ENCODE data around the gene PTPN4.

The PTPN4 gene

GRCh38 chr2:119759451-119760236, at the start of gene PTPN4:
Gene PTPN4 (plus strand): TSS chr2:119759922. CDS start chr2:119809854, 49,932 bp downstream.
- peak within 1 kb of the TSS; percentile 57 for H3K4me3 ChIP-seq (ENCODE audit: severe bottlenecking)
- H3K27me3 ChIP-seq (ENCODE audit: insufficient read depth, poor library complexity, severe bottlenecking) = no peaks in the 10 kb centered on the region
- DNase-seq (ENCODE audit: low spot score) (peak; percentile 97), ATAC-seq (ENCODE audit: low read depth) (peak; percentile 88)
- H3K36me3 ChIP-seq (ENCODE audit: low read depth) = no peaks in the 10 kb centered on the region
- H3K27ac ChIP-seq (ENCODE audit: poor library complexity, severe bottlenecking) = peak within 1 kb of the TSS; percentile 86
- H3K9me3 ChIP-seq (ENCODE audit: severe bottlenecking) = no peaks in the 10 kb centered on the region
- peaks cover 33% of the 10 kb centered on the region for H3K4me1 ChIP-seq (ENCODE audit: insufficient read depth, poor library complexity, severe bottlenecking)
- TF ChIP-seq CTCF (IDR thresholded peaks at IDR 0.05; ENCODE audit: poor library complexity, severe bottlenecking) = no peak

GRCh38 chr2:119710281-119710680, 49.4 kb upstream of the PTPN4 start:
- Histone ChIP-seq H3K4me3 (ENCODE audit: severe bottlenecking) (no peak overlapping the region), H3K9me3 (ENCODE audit: severe bottlenecking) (no peaks in the 10 kb centered on the region), H3K27me3 (ENCODE audit: insufficient read depth, poor library complexity, severe bottlenecking) (no peaks in the 10 kb centered on the region), H3K4me1 (ENCODE audit: insufficient read depth, poor library complexity, severe bottlenecking) (no peaks in the 10 kb centered on the region), H3K36me3 (ENCODE audit: low read depth) (no peaks in the 10 kb centered on the region), H3K27ac (ENCODE audit: poor library complexity, severe bottlenecking) (no peak overlapping the region)
- TF ChIP-seq CTCF (IDR thresholded peaks at IDR 0.05; ENCODE audit: poor library complexity, severe bottlenecking) = no peak
- ATAC-seq (ENCODE audit: low read depth) (no peak), DNase-seq (ENCODE audit: low spot score) (no peak)

GRCh38 chr2:119711352-119711751, 48.4 kb upstream of the PTPN4 start:
- Histone ChIP-seq H3K27ac (ENCODE audit: poor library complexity, severe bottlenecking) (no peak overlapping the region), H3K4me3 (ENCODE audit: severe bottlenecking) (no peak overlapping the region), H3K9me3 (ENCODE audit: severe bottlenecking) (no peaks in the 10 kb centered on the region), H3K36me3 (ENCODE audit: low read depth) (no peaks in the 10 kb centered on the region), H3K27me3 (ENCODE audit: insufficient read depth, poor library complexity, severe bottlenecking) (no peaks in the 10 kb centered on the region), H3K4me1 (ENCODE audit: insufficient read depth, poor library complexity, severe bottlenecking) (no peaks in the 10 kb centered on the region)
- no peak for TF ChIP-seq CTCF (IDR thresholded peaks at IDR 0.05; ENCODE audit: poor library complexity, severe bottlenecking)
- ATAC-seq (ENCODE audit: low read depth) = no peak
- no peak for DNase-seq (ENCODE audit: low spot score)

- no peaks in the 10 kb centered on the region for H3K36me3 ChIP-seq (ENCODE audit: low read depth)
- no peaks in the 10 kb centered on the region for H3K4me1 ChIP-seq (ENCODE audit: insufficient read depth, poor library complexity, severe bottlenecking)
- H3K27ac ChIP-seq (ENCODE audit: poor library complexity, severe bottlenecking) = no peak overlapping the region
- no peaks in the 10 kb centered on the region for H3K9me3 ChIP-seq (ENCODE audit: severe bottlenecking)
- H3K27me3 ChIP-seq (ENCODE audit: insufficient read depth, poor library complexity, severe bottlenecking) = no peaks in the 10 kb centered on the region
- ATAC-seq (ENCODE audit: low read depth) = no peak
- DNase-seq (ENCODE audit: low spot score) = no peak
- H3K4me3 ChIP-seq (ENCODE audit: severe bottlenecking) = no peak overlapping the region
- TF ChIP-seq CTCF (IDR thresholded peaks at IDR 0.05; ENCODE audit: poor library complexity, severe bottlenecking) = no peak
Observed at GRCh38 chr2:119712571-119712970, 47.2 kb upstream of the PTPN4 start.

Data from RWPE2 (cell line).